ENCODE measurements around the gene EBP. TPM values are rescaled to one million over a fixed set of nuclear protein-coding genes. Genes with fewer than 3 reads are reported as not detected.

The EBP gene
- total RNA-seq (10 to 100 TPM; 30.7 to 36.9 TPM), polyA plus RNA-seq (10 to 100 TPM; 77.0 to 88.8 (median 85.2) TPM), total RNA-seq (3.4 to 17.7 (median 13.7) reads per million in 6 experiments)

DNA sequence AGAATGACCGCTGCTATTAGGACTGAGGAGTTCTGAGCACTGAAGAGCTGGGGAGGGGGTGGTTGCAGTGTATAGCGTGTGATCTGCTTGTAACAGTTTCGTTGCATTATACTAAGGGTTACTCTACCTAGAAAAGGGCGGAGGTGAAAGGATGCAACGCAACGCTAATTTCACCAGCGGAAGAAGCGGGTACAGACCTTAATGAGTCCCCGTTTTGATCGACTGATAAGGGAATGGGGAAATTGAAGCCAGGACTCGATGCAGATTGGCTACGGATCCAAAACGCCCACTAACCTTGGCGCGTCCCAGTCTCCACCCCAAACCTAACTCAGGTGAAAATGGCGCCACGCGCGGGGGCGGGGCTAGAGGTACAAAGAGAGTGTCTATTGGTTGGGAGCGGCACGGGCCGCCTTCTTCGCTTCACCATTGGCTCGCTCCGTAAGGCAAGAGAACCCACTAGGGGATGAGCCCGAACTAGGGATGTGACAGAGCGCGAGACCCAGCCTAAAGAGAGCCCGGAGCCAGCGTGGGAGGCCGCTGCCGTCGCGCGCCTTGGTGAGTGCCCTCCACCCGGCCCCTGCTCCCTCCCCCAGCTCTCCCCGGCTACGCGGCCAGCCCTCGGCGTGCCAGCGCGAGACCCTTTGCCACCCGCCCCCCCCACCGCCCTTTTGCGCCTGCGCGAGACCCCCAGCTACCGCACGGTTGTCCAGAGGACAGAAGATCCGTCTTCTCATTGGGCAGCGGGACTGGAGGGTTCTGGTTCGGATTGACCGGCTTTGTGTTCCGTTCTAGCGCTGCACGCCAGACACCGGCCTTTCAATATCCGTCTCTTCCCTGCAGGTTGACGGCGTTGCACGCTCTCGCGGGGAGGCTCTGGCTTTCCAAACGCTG is at the start of gene EBP:
TSS of gene EBP (plus strand) at position 456 of the 891 bp plus-strand sequence. CDS start 1,964 bp downstream, outside the sequence.
- POLR2A ChIA-PET: interaction anchor here (0.6 to 2.4 kb wide), 8 partner anchors 17 to 868 kb away, joined by 3 to 12 read pairs (median 4); partner anchors contain the start of genes RBM3 and TBC1D25
- Mint-ChIP-seq H3K27me3 (no peaks in the 10 kb centered on the region), H3K4me1 (peaks cover 13 to 39% (median 31%) of the 10 kb centered on the region in 4 donors), H3K4me3 (peak within 1 kb of the TSS; percentile 76 to 92 (median 88)), H3K36me3 (peaks cover 0 to 15% (median 3%) of the 10 kb centered on the region in 3 donors), H3K9me3 (peaks cover 0 to 1% (median 0%) of the 10 kb centered on the region in 9 donors), H3K27ac (peak within 1 kb of the TSS; percentile 89 to 97 (median 94))
- DNase-seq: peak; percentile 83 to 97 (median 92)
- peak; percentile 94 to 95 for ATAC-seq

DNA sequence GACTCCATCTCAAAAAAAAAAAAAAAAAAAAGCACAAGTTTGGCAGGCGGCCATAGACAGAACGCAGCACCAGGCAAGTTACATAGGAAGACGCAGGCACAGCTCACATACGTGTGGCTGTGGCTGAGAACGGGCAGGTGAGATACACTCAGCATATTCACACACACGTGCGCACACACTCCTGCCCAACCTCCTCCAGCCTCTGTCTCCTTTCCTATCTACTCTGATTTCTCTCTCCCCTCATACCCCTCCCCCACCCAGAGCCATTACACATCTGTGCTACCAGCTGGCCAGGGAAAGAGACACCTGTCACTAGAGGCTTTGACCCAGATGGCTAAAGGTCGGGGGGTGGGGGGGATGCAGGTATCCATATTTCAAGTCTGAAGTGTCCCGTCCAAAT is 49.4 kb upstream of the EBP start:
- H3K36me3 Mint-ChIP-seq: no peaks in the 10 kb centered on the region
- H3K27ac Mint-ChIP-seq: no peak overlapping the region
- no peak for ATAC-seq
- POLR2A ChIA-PET: interaction anchor here (0.7 kb wide), 1 partner anchor 35 kb away, joined by 5 read pairs; no protein-coding TSS in a partner anchor
- DNase-seq: no peak
- H3K27me3 Mint-ChIP-seq: no peaks in the 10 kb centered on the region
- peaks cover 22 to 39% (median 36%) of the 10 kb centered on the region in 4 donors for H3K4me1 Mint-ChIP-seq
- no peak overlapping the region for H3K4me3 Mint-ChIP-seq
- H3K9me3 Mint-ChIP-seq: peaks cover 0 to under 1% (median 0%) of the 10 kb centered on the region in 9 donors

DNA sequence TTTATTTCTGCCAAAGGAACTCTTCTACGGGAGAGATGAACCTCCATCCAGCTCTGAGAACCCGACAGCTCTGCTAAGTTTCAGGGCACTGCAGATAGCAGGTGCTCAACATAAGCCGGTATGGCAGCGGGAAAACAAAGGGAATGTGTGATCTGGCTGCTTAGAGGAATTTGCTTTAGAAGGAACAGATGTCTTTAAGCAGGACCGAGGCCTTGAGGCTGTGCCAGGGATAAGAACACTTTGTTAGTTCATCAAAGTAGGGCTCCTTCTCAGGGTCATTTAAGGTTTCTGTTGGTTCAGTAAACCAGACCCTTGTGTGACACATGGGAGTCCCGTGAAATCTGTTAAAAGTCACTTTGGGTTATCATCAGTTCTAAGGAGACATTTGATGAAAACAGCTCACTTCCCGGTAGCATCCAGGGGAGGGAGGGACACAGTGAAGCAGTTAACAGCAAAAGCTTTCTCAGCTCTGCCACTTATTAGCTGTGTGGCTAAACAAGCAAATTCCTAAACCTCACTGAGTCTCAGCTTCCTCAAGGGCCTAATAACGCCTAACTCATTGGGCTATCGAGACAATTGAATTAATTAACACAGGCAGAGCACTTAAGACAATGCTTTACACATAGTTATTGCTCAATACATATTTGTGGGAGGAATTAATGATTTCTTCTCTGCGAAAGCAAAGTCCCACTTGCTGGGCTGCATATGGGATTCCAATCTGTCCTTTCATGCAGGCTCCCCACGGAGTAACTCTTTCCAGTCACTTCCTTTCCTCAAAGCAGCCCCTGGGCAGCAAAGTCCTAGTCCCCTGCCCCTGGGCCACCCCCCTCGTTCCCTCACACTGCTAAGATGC is 48.5 kb upstream of the EBP start:
- ATAC-seq (no peak), DNase-seq (no peak)
- H3K36me3 Mint-ChIP-seq: peaks cover 0 to 2% (median 0%) of the 10 kb centered on the region in 3 donors
- H3K27me3 Mint-ChIP-seq: no peaks in the 10 kb centered on the region
- H3K4me3 Mint-ChIP-seq: no peak overlapping the region
- H3K27ac Mint-ChIP-seq: no peak overlapping the region
- peaks cover 27 to 38% (median 37%) of the 10 kb centered on the region in 4 donors for H3K4me1 Mint-ChIP-seq
- POLR2A ChIA-PET: no interaction called here
- peaks cover 0 to 3% (median 0%) of the 10 kb centered on the region in 9 donors for H3K9me3 Mint-ChIP-seq

DNA sequence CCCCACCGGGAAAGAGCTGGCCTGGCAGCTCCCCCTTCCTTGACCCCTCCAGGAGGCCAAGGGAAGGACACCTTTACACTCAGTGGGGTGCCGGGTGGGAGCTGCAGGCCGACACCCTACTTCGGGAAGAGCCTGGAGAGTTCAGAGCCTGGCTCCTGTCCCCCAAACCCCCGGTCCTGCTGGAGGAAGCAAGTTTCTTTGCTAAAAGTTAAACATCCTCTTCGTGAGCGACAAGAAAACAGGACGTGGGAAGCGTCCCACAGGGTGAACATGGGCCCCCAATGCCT is 48.0 kb upstream of the EBP start:
- Mint-ChIP-seq H3K27ac (peak overlapping the region in 2 of 10 donors; percentile 37 to 62), H3K4me3 (no peak overlapping the region), H3K9me3 (peaks cover 0 to 3% (median 0%) of the 10 kb centered on the region in 9 donors), H3K27me3 (no peaks in the 10 kb centered on the region), H3K4me1 (peaks cover 25 to 37% (median 35%) of the 10 kb centered on the region in 4 donors), H3K36me3 (peaks cover 0 to 6% (median 0%) of the 10 kb centered on the region in 3 donors)
- ATAC-seq (no peak), DNase-seq (no peak)
- POLR2A ChIA-PET: interaction anchor here (0.7 kb wide), 1 partner anchor 10 kb away, joined by 3 read pairs; no protein-coding TSS in a partner anchor

DNA sequence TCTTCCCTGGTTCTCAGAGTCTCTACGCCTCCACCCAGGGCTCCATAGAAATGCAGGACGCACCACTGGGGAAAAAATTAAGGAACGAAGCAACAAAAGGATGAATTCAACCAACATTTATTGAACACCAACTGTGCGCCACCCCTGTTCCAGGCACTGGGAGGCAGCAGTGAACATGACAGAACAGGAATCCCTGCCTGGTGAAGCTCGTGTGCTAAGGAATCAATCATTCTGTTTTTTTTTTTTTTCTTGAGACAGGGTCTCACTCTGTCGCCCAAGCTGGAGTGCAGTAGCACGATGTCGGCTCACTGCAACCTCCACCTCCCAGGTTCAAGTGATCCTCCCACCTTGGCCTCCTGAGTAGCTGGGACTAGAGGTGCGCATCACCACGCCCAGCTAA is 47.5 kb upstream of the EBP start:
- ATAC-seq: no peak
- Mint-ChIP-seq H3K36me3 (peaks cover 0 to 8% (median under 1%) of the 10 kb centered on the region in 3 donors), H3K4me3 (no peak overlapping the region), H3K4me1 (peaks cover 26 to 36% (median 33%) of the 10 kb centered on the region in 4 donors), H3K27ac (peak overlapping the region in 4 of 10 donors; percentile 25 to 70 (median 50)), H3K9me3 (peaks cover 0 to 3% (median 0%) of the 10 kb centered on the region in 9 donors), H3K27me3 (no peaks in the 10 kb centered on the region)
- POLR2A ChIA-PET: interaction anchor here (0.6 to 0.9 kb wide), 3 partner anchors 11 to 107 kb away, joined by 3 read pairs; partner anchors contain the start of gene RBM3
- no peak for DNase-seq

DNA sequence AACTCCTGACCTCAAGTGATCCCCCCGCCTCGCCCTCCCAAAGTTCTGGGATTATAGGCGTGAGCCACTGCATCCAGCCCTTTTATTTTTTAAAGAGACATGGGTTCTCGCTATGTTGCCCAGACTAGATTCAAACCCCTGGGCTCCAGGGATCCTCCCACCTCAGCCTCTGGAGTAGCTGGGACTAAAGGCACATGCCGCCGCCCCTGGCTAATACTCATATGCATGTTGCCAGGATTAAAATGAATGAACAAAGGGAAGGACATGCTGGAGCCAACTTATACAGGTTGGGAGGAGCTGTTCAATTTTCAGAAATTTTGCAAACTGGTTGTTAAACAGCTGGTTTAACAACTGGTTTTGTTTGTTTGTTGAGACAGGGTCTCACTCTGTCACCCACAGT is 47.0 kb upstream of the EBP start:
- ATAC-seq: no peak
- peak overlapping the region in 1 of 10 donors; percentile 91 for H3K4me3 Mint-ChIP-seq
- peaks cover 25 to 31% (median 29%) of the 10 kb centered on the region in 4 donors for H3K4me1 Mint-ChIP-seq
- peaks cover 0 to 12% (median 1%) of the 10 kb centered on the region in 3 donors for H3K36me3 Mint-ChIP-seq
- H3K27me3 Mint-ChIP-seq: no peaks in the 10 kb centered on the region
- POLR2A ChIA-PET: interaction anchor here (0.6 to 0.9 kb wide), 2 partner anchors 100 to 107 kb away, joined by 3 read pairs; partner anchors contain the start of gene RBM3
- no peak for DNase-seq
- H3K27ac Mint-ChIP-seq: peak overlapping the region in 1 of 10 donors; percentile 98
- H3K9me3 Mint-ChIP-seq: peaks cover 0 to 3% (median 0%) of the 10 kb centered on the region in 9 donors

DNA sequence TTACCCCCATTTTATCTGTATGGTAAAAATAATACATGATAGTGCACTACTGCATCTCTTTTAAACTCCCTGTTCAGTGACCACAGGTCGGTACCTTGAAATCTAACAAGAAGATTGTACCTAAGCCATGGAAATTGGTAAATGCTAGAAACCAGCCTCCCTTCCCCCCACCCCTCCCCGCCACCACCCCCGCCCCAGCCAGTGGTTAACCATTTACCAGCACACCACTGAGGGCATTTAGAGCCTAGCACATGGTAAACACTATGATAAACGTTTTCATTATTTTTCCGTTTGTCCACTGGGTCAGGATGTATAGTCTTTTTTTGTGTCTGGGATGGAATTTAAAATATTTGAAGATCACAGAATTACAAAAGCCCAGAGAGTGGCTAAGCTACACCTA is 46.3 kb upstream of the EBP start:
- no peak for ATAC-seq
- Mint-ChIP-seq H3K9me3 (peaks cover 0 to 3% (median 0%) of the 10 kb centered on the region in 9 donors), H3K4me3 (peak overlapping the region; percentile 80 to 97 (median 92)), H3K36me3 (peaks cover 0 to 17% (median 1%) of the 10 kb centered on the region in 3 donors), H3K4me1 (peaks cover 22 to 28% (median 25%) of the 10 kb centered on the region in 4 donors), H3K27ac (peak overlapping the region; percentile 84 to 98 (median 94)), H3K27me3 (no peaks in the 10 kb centered on the region)
- POLR2A ChIA-PET: interaction anchor here (0.9 to 1.5 kb wide), 2 partner anchors 47 to 123 kb away, joined by 3 read pairs; no protein-coding TSS in a partner anchor
- DNase-seq: no peak

DNA sequence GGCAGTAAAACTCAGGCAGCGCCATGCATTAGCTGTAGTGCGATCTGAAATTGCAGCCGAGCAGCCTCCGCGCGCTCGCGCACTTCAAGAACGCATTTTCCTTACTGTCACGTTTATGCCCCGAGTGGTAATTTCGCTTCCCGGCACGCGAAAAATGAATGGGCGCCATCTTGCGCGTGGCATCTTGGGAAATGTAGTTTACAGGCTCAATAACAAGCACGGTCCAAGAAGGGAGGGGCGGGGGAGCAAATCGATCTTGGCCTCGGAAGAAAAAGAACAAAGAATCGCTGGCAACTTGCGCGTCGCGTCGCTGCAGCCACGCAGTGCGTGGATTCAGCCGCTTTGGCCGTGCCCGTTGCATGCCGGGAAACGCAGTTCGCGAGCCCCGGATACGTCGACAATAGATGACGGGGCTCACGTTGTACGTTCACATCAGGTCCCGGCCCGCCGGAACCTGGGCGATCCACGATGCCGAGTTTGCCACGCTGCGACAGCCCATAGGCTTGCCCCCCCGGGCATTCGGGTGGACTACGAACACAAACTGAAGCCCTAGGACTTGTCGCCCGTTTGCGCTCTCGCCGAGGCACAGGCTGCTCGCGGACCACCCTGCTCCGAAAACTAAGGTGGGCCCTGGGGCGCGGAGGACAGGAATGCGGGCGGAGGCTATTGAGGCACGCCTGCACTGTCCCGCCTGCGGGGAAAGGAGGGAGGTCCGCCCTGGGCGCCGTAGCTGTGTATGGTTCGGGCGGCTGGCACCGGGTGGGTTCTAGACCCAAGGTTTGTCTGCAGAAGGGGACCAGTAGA is 45.6 kb upstream of the EBP start, which contains the start of gene FTSJ1:
TSS of gene FTSJ1 (plus strand) at position 426 of the 804 bp plus-strand sequence. CDS start 1,849 bp downstream, outside the sequence.
- Mint-ChIP-seq H3K9me3 (peaks cover 0 to 3% (median 0%) of the 10 kb centered on the region in 9 donors), H3K36me3 (peaks cover 0 to 23% (median 1%) of the 10 kb centered on the region in 3 donors), H3K4me1 (peaks cover 24 to 28% (median 25%) of the 10 kb centered on the region in 4 donors), H3K27ac (peak within 1 kb of the TSS; percentile 84 to 98 (median 94)), H3K27me3 (no peaks in the 10 kb centered on the region), H3K4me3 (peak within 1 kb of the TSS; percentile 80 to 97 (median 92))
- ATAC-seq (peak; percentile 91), DNase-seq (peak; percentile 70 to 95 (median 90))
- POLR2A ChIA-PET: interaction anchor here (0.6 to 1.5 kb wide), 6 partner anchors 11 to 542 kb away, joined by 3 read pairs; no protein-coding TSS in a partner anchor

DNA sequence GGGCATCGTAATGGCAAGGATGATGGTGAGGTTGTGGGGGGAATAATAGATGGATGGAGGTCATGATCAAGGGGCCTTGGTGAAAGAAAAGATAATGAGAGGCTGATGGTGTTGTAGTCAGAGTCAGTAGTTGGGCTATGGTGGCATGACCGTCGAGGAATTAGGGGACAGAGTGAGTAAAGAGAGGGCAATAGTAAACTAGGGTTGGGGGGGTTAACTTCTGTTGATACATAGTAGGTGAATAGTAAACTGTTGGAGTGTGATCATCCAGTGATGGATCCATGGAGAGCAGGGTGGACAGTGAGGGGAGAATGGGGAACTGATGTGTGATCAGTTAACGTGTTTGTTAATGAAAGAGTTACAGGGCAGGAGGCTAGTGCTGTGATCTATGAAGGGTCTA is 44.7 kb upstream of the EBP start:
- Mint-ChIP-seq H3K27ac (peak overlapping the region; percentile 84 to 98 (median 94)), H3K27me3 (no peaks in the 10 kb centered on the region), H3K4me3 (peak overlapping the region; percentile 80 to 97 (median 92)), H3K4me1 (peaks cover 21 to 28% (median 25%) of the 10 kb centered on the region in 4 donors), H3K9me3 (peaks cover 0 to 3% (median 0%) of the 10 kb centered on the region in 9 donors), H3K36me3 (peaks cover 0 to 30% (median 1%) of the 10 kb centered on the region in 3 donors)
- DNase-seq: no peak
- POLR2A ChIA-PET: interaction anchor here (0.6 to 1.5 kb wide), 4 partner anchors 12 to 121 kb away, joined by 3 read pairs; no protein-coding TSS in a partner anchor
- ATAC-seq: no peak

DNA sequence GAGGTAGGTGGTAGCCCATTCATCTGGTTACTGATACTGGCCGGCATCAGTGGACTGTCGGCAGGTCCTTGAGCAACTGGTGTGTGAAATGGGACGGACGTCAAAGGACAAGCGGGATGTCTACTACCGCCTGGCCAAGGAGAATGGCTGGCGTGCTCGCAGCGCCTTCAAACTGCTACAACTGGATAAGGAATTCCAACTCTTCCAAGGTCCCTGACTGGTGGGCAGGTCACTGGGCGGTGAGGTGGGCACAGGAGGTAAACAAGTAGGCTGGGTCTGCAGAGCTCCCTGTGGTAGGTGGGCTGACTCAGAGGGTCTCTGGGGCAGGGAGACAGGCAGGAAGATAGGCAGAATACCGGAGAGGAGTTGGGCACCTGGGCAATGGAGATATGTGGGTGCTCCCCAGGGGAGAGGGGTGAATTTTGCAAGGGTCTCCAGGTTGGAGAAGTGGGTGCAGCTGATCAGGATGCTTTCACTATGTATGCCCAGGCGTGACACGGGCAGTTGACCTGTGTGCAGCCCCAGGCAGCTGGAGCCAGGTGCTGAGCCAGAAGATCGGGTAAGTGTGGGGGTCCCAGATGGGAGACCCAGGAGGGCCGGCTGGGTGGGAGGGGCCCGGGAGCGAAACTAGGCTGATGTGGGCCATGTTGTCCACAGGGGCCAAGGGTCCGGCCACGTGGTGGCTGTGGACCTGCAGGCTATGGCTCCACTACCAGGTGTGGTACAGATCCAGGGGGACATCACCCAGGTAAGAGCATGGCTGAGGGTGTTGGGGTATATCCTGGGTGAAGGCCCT is 43.5 kb upstream of the EBP start:
- peak overlapping the region in 9 of 10 donors; percentile 31 to 98 (median 94) for H3K27ac Mint-ChIP-seq
- POLR2A ChIA-PET: no interaction called here
- DNase-seq (no peak), ATAC-seq (no peak)
- peaks cover 0 to 3% (median 0%) of the 10 kb centered on the region in 9 donors for H3K9me3 Mint-ChIP-seq
- H3K4me3 Mint-ChIP-seq: peak overlapping the region in 4 of 10 donors; percentile 85 to 97 (median 94)
- H3K36me3 Mint-ChIP-seq: peaks cover 0 to 42% (median 1%) of the 10 kb centered on the region in 3 donors
- no peaks in the 10 kb centered on the region for H3K27me3 Mint-ChIP-seq
- peaks cover 21 to 28% (median 25%) of the 10 kb centered on the region in 4 donors for H3K4me1 Mint-ChIP-seq

Measured in naive thymus-derived CD8-positive, alpha-beta T cell (primary cell).